Midbrain (tissue), 1 donor: ENCODE results near the gene PARP3.
A peak's percentile ranks its signal among the peaks of the same experiment; 100 is the strongest.

Source experiments
- DNase-seq: peaks from one replicate; lab custom pipeline; 2025; lab: John Stamatoyannopoulos, UW

The PARP3 gene

GRCh38 chr3:51948016-51948580, 5.9 kb downstream of the PARP3 start:
- DNase-seq: no peak

GRCh38 chr3:51949121-51949520, 7.0 kb downstream of the PARP3 start:
- no peak for DNase-seq

DNA sequence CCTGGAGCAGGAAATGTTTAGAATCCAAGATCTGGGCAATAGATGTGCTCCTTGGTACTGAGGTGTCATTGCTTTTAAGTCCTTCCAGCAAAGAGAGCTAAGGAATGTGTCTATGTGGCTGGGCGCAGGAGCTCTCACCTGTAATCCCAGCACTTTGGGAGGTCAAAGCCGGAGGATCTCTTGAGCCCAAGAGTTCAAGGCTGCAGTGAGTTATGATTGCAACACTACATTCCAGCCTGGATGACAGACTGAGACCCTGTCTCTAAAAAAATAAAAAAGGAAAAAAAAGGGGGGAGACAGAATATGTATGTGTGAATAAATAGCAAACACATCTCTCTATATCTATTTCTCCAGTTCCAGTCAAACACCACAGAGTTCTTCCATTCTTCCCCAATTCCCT, 8.7 kb downstream of the PARP3 start:
- no peak for DNase-seq

DNA sequence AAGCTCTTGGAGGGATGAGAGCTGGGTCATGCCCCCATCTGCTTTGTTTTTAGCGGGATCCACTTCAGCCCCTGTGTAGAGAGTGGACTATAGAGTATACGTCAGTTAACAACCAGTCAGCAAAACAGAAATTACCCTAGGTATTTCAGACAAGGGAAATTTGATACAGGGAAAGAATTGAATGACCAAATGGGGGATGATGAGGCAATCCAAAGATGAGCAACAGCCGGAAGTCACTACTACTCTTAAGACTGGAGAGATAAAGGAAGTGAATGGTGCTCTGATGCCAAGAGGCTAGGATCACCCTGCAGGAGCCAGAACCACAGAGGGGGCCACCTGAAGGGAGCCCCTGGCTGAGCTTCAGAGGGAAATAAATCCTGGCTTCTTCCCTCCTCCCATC, 11.3 kb downstream of the PARP3 start:
- DNase-seq: no peak

GRCh38 chr3:51954105-51954504, 11.9 kb downstream of the PARP3 start:
- no peak for DNase-seq

GRCh38 chr3:51954713-51955112, 12.6 kb downstream of the PARP3 start:
- DNase-seq: no peak

DNA sequence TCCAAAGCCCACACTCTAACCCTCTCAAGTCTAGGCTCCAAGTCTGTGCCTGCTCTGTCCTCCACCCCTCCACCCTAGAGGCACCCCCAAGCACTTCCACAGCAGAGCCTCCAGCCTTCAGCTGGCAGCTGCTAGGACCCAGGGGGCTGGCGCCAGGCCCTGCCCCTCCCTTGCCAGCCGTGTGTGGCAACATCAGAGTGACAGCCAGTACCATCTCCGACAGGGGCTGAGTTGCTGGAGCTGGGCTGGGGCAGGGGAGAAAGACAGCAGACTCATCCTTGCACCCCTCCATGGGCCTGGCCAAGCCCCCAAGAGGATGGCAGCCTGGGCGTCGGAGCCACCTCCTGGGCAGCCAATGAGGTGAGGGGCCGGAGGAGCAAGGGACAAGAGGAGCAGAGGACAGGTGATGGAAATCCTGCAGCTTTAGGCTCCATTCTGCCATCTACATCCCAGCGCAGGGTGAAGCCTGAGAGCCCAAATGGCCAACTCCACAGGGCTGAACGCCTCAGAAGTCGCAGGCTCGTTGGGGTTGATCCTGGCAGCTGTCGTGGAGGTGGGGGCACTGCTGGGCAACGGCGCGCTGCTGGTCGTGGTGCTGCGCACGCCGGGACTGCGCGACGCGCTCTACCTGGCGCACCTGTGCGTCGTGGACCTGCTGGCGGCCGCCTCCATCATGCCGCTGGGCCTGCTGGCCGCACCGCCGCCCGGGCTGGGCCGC, 13.2 kb downstream of the PARP3 start, which contains the start of gene GPR62:
Gene GPR62 (plus strand): TSS at position 207 of the 718 bp plus-strand sequence. CDS start 272 bp downstream, at position 479.
- peak; percentile 85 for DNase-seq

DNA sequence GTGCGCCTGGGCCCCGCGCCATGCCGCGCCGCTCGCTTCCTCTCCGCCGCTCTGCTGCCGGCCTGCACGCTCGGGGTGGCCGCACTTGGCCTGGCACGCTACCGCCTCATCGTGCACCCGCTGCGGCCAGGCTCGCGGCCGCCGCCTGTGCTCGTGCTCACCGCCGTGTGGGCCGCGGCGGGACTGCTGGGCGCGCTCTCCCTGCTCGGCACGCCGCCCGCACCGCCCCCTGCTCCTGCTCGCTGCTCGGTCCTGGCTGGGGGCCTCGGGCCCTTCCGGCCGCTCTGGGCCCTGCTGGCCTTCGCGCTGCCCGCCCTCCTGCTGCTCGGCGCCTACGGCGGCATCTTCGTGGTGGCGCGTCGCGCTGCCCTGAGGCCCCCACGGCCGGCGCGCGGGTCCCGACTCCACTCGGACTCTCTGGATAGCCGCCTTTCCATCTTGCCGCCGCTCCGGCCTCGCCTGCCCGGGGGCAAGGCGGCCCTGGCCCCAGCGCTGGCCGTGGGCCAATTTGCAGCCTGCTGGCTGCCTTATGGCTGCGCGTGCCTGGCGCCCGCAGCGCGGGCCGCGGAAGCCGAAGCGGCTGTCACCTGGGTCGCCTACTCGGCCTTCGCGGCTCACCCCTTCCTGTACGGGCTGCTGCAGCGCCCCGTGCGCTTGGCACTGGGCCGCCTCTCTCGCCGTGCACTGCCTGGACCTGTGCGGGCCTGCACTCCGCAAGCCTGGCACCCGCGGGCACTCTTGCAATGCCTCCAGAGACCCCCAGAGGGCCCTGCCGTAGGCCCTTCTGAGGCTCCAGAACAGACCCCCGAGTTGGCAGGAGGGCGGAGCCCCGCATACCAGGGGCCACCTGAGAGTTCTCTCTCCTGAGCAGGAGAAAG, 14.0 kb downstream of the PARP3 start:
- peak; percentile 78 for DNase-seq

DNA sequence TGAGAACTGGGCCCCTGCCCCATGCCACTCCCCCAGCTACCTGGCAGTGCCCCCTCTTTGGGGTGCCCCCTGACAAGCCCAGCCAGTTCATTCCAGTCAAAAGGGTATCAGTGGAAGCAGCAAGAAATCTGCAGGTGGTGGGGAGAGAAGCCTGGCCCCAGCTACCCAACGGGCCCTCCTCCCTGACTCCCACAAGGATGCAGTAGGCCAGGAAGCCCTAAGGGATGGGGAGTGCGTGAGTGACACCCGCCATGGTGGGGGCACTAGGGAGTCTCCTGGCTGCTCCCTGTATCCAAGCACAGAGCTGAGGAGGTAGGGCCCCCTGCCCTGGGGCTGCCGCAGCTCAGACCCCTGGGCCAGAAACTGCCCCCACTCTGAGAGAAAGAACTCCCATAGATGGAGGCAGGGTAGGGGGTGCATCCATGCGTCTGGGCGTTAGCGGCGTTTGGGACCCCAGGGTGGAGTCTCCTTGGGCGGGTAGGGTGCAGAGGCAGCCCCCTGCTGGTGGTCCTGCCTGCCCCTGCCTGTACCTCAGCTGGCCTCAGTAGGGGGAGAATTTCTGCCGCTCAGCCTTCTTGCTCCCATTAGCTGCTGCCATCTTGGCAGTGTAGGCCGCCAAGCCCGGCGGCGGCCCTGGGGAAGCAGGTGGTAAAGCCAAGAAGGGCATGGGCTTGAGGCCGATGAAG, 15.5 kb downstream of the PARP3 start:
- no peak for DNase-seq

DNA sequence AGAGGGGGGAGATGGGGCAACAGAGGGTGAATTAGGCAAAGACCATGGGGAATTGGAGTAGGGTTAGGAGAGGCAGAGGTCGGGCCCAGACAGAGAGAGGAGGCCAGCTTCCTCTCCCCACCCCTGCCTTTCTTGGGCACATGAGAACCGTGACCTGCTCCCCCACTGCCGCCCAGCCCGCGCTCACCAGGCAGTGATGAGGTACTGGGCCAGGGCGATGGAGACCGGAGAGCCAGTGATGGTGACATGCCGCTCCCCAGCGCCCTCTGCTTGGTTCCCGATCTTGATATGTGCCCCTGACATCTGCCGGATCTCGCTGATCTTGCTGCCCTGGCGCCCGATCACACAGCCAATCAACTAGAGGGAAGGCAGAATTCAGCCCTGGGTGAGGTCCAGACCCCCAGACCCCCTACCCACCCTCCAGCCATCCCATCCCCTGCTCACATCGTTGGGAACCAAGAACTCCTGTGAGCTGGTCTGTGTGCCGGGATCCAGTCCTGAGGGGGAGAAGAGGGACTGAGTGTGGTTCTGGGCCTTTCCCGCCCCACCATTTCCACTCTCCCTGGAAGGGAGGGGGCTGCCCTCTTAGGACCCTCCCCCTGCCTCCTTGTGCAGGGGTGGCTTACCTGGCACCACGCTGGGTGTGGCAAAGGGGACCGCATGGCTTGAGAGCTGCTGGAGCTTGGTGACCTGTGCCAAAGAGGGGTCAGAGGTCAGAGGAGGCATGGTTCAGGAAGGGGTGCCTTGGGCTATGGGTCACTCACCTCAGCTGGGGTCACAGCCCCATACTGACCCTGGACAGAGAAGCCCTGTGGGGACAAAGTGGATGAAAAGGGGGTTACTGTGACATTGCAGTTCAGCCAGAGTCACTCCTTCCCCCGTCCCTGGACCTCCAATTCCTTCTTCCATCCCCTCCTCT, 16.7 kb downstream of the PARP3 start:
- no peak for DNase-seq

- no peak for DNase-seq
Observed at GRCh38 chr3:51959651-51960050, 17.5 kb downstream of the PARP3 start.

DNA sequence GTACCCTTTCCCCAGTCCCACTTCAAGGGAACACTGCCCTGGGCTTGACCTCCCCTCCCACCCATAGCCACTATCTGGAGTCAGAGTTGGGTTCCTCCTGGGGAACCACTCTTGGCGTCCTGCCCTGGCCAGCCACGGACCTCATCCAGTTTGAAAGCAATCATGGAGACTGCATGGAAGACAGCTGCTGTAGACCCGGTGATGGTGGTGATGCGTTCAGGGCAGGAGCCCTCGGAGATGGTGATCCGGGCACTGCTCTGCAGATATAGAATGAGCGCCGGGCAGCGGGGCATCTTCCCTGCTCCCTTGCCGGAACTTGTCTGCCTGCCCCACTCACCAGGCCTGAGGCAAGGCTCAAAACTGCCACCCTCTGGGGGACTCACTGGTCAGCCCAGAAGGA, 18.2 kb downstream of the PARP3 start:
- no peak for DNase-seq

- no peak for DNase-seq
Observed at GRCh38 chr3:51961011-51961410, 18.8 kb downstream of the PARP3 start.

DNA sequence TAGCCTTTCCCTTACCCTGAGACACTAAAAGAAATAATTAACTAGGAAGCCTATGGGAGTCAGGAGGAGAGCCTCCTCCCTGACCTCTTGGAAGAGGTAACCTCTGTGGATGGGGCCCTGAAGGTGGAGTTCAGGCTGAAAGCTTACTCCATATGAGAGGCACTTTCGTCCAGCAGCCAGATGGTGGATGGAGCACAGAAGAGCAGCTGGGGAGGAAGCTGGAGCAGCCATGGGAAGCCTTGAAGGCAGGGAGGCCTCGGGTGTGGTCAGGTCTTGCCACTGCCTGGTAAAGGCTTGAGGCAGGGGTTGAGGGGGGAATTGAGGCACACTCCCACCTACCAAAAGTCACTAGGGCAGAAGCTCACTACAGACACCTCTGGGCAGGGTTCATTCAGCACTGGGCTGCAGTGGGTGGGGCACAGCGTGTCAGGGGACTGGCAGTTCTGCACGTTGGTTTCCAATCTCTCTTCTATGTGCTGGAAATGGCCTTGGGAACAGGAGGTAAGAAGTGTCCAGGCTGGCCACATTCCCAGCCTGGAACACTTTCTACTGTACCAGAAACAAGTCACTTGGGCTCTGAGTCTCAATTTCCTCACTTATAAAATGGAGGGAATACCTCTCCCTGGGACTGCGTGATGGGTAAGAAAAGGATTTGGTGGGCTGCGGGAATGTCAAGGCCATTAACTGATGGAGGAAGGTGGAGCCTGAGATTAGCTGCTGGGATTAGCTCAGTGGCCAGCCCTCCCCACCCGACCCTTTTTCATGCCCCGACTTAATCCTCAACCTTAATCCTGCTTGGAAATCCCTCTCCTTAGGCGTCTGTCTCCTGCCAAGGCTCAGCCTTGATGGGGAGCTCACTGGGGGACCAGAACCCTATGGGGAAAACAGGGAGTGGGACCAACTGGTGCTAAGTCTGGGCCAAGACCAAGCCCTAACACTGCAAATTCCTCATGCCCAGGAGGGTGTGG, 19.7 kb downstream of the PARP3 start:
- DNase-seq: no peak

GRCh38 chr3:51962854-51963530, 20.8 kb downstream of the PARP3 start:
- peak; percentile 17 for DNase-seq

DNA sequence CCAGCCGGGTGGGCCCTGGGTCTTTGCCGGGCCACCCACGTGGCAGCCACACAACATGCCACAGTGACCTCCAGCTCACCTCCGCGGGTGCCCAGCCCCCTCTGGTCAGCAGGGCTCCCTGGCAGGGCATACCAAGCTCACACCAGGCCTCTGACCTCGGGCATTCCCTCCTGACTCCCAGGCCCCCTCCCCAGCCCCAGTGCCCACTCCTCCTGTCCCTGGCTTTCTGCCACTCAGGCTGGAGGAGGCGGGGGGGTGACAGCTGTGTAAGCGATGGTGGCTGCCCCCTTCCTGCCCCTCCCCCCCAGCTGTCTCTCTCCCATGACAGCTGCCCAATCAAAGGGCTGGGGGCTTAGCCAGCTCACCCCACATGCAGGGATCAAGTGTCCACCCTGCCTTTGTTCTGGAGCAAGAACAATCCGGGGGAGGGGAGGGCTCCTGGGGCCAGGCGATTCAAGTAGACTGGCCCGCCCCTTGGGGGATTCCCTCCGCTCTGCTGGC, 21.8 kb downstream of the PARP3 start:
- DNase-seq: peak; percentile 11

DNA sequence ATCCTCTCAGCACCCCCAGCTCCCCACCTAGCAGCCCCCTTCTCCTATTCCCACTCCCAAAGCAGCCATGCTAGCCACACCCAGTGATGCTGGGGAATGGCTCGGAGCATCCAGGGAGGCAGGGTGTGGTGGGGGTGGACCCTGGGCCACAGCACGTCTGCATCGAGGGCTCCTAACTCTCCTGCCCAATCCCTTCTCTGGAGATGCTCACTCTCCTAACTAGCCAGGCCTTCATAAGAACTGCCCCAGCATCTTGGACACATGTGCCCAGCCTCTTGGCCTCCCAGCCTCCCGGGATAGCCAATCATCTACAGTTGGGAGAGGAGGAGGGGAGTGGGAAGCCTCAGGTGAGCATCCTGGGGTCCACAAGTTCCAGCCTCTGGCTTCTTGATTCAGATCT, 22.4 kb downstream of the PARP3 start:
- no peak for DNase-seq

DNA sequence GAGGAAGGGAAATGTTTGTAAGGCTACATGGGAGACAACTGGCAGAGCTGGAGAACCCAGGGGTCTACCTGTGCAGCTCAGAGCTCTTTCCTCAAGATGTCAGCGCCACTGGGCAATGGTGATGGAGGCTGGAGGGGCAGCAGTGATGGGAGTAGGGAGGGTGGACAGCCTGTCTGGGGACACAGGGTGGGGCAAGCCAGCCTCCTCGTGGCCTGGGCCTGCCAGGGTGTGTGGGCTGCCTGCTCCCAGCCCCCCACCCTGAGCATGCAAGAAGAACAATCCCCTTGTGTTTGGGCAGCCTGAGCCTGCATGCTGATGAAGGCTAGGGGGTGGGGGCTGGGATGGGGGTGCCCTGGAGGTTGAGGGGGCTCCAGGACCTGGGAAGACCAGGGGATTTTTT, 23.9 kb downstream of the PARP3 start:
- peak; percentile 82 for DNase-seq

GRCh38 chr3:51966486-51966885, 24.3 kb downstream of the PARP3 start:
- DNase-seq: peak; percentile 51
